ENCODE data around the gene KRT78. TPM values are rescaled to one million over a fixed set of nuclear protein-coding genes. Genes with fewer than 3 reads are reported as not detected.

KRT78 gene
- total and polyA plus RNA-seq, 2 of the 13 experiments (the other 11 are each of a cell fraction or from before 2014, with no cell fraction given), result not detected

DNA sequence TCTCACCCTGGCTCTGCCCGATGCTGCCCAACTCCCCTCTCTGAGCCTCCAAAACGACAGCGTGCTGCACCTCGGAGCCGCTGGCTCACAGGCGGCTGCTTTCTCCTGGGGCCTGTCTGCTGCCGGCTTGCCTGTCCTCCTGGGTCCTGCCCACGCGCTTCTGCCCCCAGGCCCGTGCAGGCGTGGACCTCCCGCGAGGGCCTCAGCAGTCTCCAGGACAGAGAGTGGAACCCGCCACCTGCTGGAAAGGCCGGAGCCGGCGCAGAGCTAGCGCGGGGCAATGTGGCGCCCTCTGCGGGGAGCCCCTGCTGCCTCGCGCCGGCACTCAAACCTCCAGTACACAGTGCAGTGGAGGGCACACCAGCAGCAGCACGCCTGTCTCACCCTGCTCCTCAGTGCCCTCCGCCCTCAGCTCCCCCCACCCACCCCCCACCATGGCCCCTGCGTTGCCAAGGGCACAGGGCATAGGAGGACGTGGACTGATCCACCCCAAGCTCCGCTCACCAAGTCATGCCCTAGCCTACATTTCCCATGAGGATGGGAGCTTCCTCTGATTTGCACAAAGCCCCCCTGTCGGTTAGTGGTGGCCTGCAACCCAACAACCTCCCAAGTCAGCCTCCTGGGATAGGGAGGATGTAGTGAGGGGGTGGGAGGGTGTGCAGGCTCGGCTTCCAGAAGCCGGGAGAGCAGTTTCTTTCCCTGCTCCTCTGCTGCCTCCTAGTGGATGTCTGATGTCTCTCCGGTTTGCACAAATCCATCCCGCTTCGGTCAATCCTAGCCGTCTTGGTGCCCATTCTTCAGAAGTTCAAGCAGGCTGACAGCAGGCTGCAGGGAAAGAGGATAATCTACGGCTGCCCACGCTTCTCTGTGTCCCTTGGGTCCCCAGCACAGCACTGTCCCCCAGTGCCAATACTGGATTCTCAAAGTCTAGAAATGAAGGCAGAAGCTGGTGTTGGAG lies 30.9 kb upstream of the KRT78 start:
- ATAC-seq (peak; percentile 90), FAIRE-seq (peak; percentile 96), DNase-seq (ENCODE audit: low spot score) (peak; percentile 83)
- no peaks in the 10 kb centered on the region for H3K9me3 ChIP-seq (ENCODE audit: low read length)
- no peak overlapping the region for H2AFZ ChIP-seq (ENCODE audit: low read length)
- H3K4me2 ChIP-seq (ENCODE audit: low read depth, low read length), result peak overlapping the region; percentile 89
- no peaks in the 10 kb centered on the region for H4K20me1 ChIP-seq (ENCODE audit: insufficient read depth, low read length)
- ChIA-PET POLR2A (interaction anchor here (0.6 to 3.9 kb wide), 11 partner anchors 16 to 127 kb away, joined by 3 to 13 read pairs (median 6); partner anchors contain the start of genes EIF4B, KRT18 and KRT8), CTCF (ENCODE audit: low intra/inter-chr PET ratio, low total read pairs) (interaction anchor here (0.7 to 3.4 kb wide), 12 partner anchors 14 to 740 kb away, joined by 3 to 41 read pairs (median 8); no protein-coding TSS in a partner anchor)
- 0% methylated on average over 2 of the region's 38 CpGs for WGBS (ENCODE audit: low lambda C conversion rate)
- no peaks in the 10 kb centered on the region for H3K36me3 ChIP-seq (replicated peaks in 1 of 2; ENCODE audit: control insufficient read depth in 1 of 2, insufficient read depth in 2 of 2, low read length in 2 of 2)
- no peak overlapping the region for H3K27ac ChIP-seq (ENCODE audit: extremely low read length, insufficient read depth, low read length)
- peak overlapping the region; percentile 49 to 71 (median 51) for H3K4me3 ChIP-seq (replicated peaks in 1 of 3; ENCODE audit: insufficient read depth in 1 of 3, low read depth in 2 of 3, low read length in 3 of 3)
- peak overlapping the region; percentile 66 for H3K9ac ChIP-seq (ENCODE audit: insufficient read depth, low read depth, low read length)
- H3K79me2 ChIP-seq (ENCODE audit: insufficient read depth, low read length), result no peaks in the 10 kb centered on the region
- in situ Hi-C loops (cut with HindIII; ENCODE audit: extremely low pct_ligation_motif_present, low pct_unique_long_range_greater_than_20kb) (loop anchor here (5.0 kb wide), 2 partner anchors 492 to 732 kb away; partner anchors contain the start of gene KRT84), intact Hi-C loops (cut with micrococcal nuclease; ENCODE audit: unreplicated experiment) (loop anchor here (1.0 to 5.0 kb wide), 3 partner anchors 296 to 723 kb away; no protein-coding TSS in a partner anchor)
- H3K27me3 ChIP-seq (ENCODE audit: control insufficient read depth in 1 of 2, insufficient read depth in 2 of 2, low read length in 2 of 2), result peaks cover 1 to 8% of the 10 kb centered on the region in 2 experiments; a peak in 2 of 5 replicates
- no TSS peak for BruUV-seq (replicated peaks)
- H3K4me1 ChIP-seq (ENCODE audit: insufficient read depth, low read length), result peaks cover 56% of the 10 kb centered on the region
- TF ChIP-seq, protein P1, sequence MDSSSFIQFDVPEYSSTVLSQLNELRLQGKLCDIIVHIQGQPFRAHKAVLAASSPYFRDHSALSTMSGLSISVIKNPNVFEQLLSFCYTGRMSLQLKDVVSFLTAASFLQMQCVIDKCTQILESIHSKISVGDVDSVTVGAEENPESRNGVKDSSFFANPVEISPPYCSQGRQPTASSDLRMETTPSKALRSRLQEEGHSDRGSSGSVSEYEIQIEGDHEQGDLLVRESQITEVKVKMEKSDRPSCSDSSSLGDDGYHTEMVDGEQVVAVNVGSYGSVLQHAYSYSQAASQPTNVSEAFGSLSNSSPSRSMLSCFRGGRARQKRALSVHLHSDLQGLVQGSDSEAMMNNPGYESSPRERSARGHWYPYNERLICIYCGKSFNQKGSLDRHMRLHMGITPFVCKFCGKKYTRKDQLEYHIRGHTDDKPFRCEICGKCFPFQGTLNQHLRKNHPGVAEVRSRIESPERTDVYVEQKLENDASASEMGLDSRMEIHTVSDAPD (CRISPR knock-in tag; IDR thresholded peaks at IDR 0.05), result no peak
- no peak for TF ChIP-seq CBX1 (IDR thresholded peaks at IDR 0.05; ENCODE audit: low read depth)
- TF ChIP-seq ZNF256 (CRISPR knock-in tag; conservative IDR thresholded peaks at IDR 0.05), result no peak
- no peak for TF ChIP-seq ZSCAN22 (CRISPR knock-in tag; IDR thresholded peaks at IDR 0.05)
- TF ChIP-seq PPARG (CRISPR knock-in tag; conservative IDR thresholded peaks at IDR 0.05), result peak; percentile 14; the same call in 1 of the 2 replicates
- TF ChIP-seq ZNF432 (CRISPR knock-in tag; IDR thresholded peaks at IDR 0.05; ENCODE audit: borderline replicate concordance), result no peak
- TF ChIP-seq, protein P2, sequence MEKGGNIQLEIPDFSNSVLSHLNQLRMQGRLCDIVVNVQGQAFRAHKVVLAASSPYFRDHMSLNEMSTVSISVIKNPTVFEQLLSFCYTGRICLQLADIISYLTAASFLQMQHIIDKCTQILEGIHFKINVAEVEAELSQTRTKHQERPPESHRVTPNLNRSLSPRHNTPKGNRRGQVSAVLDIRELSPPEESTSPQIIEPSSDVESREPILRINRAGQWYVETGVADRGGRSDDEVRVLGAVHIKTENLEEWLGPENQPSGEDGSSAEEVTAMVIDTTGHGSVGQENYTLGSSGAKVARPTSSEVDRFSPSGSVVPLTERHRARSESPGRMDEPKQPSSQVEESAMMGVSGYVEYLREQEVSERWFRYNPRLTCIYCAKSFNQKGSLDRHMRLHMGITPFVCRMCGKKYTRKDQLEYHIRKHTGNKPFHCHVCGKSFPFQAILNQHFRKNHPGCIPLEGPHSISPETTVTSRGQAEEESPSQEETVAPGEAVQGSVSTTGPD (CRISPR knock-in tag; IDR thresholded peaks at IDR 0.05), result no peak
- TF ChIP-seq HNF4A (CRISPR knock-in tag; IDR thresholded peaks at IDR 0.05), result no peak
- TF ChIP-seq, protein P3, sequence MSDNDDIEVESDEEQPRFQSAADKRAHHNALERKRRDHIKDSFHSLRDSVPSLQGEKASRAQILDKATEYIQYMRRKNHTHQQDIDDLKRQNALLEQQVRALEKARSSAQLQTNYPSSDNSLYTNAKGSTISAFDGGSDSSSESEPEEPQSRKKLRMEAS (IDR thresholded peaks at IDR 0.05), result peak; percentile 87
- TF ChIP-seq, protein P4, sequence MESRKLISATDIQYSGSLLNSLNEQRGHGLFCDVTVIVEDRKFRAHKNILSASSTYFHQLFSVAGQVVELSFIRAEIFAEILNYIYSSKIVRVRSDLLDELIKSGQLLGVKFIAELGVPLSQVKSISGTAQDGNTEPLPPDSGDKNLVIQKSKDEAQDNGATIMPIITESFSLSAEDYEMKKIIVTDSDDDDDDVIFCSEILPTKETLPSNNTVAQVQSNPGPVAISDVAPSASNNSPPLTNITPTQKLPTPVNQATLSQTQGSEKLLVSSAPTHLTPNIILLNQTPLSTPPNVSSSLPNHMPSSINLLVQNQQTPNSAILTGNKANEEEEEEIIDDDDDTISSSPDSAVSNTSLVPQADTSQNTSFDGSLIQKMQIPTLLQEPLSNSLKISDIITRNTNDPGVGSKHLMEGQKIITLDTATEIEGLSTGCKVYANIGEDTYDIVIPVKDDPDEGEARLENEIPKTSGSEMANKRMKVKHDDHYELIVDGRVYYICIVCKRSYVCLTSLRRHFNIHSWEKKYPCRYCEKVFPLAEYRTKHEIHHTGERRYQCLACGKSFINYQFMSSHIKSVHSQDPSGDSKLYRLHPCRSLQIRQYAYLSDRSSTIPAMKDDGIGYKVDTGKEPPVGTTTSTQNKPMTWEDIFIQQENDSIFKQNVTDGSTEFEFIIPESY (CRISPR knock-in tag; IDR thresholded peaks at IDR 0.05), result no peak
